SK-N-MC (cell line): ENCODE data around the gene ITGA1.

Experiments
- EZH2 ChIP-seq: fragments of 200-600 bp; sonication (generic); IDR thresholded peaks from one replicate; pipeline ENCODE4 v1.6.1; 2017; ENCODE audit warnings: antibody characterized with exemption
- POLR2AphosphoS5 ChIP-seq: IDR thresholded peaks from 2 replicates; pipeline ENCODE4 v1.6.1; 2012; ENCODE audit warnings: mild to moderate bottlenecking, low read depth, low read length, borderline replicate concordance

GRCh38 chr5:52888363-52888762 lies 100.6 kb downstream of the ITGA1 start:
- no peak for TF ChIP-seq EZH2
- no peak for TF ChIP-seq POLR2AphosphoS5
